ENCODE data around the gene MYO3B.

MYO3B gene

GRCh38 chr2:170339322-170339721 is 161.4 kb downstream of the MYO3B start:
- Histone ChIP-seq H3K9ac (ENCODE audit: low read length) (no peak overlapping the region), H4K20me1 (ENCODE audit: low read depth, low read length) (no peaks in the 10 kb centered on the region), H3F3A (ENCODE audit: insufficient read depth) (no peaks in the 10 kb centered on the region), H3K9me2 (replicated peaks; ENCODE audit: insufficient read depth, low read length) (no peaks in the 10 kb centered on the region), H3K36me3 (ENCODE audit: low read length) (no peaks in the 10 kb centered on the region), H3K4me3 (ENCODE audit: insufficient read depth, low read length, poor library complexity, severe bottlenecking) (no peak overlapping the region), H3K79me2 (ENCODE audit: insufficient read depth, low read length) (no peaks in the 10 kb centered on the region), H3K4me2 (ENCODE audit: low read depth, low read length, poor library complexity, severe bottlenecking) (no peak overlapping the region), H3K9me3 (ENCODE audit: insufficient read depth, low read length) (no peaks in the 10 kb centered on the region), H3K27ac (ENCODE audit: low read depth, low read length) (no peak overlapping the region), H2AFZ (ENCODE audit: low read depth, low read length, severe bottlenecking) (no peak overlapping the region), H3K27me3 (ENCODE audit: low read length) (no peaks in the 10 kb centered on the region)
- TF ChIP-seq CTCF (IDR thresholded peaks at IDR 0.05; ENCODE audit: insufficient read depth, low read length, poor library complexity, severe bottlenecking) (no peak), EZH2phosphoT487 (conservative IDR thresholded peaks at IDR 0.05; ENCODE audit: low read length) (no peak)

- H3K4me3 ChIP-seq (ENCODE audit: insufficient read depth, low read length, poor library complexity, severe bottlenecking): no peak overlapping the region
- no peaks in the 10 kb centered on the region for H3K36me3 ChIP-seq (ENCODE audit: low read length)
- no peaks in the 10 kb centered on the region for H3K79me2 ChIP-seq (ENCODE audit: insufficient read depth, low read length)
- H3K27me3 ChIP-seq (ENCODE audit: low read length): no peaks in the 10 kb centered on the region
- no peaks in the 10 kb centered on the region for H3F3A ChIP-seq (ENCODE audit: insufficient read depth)
- H4K20me1 ChIP-seq (ENCODE audit: low read depth, low read length): no peaks in the 10 kb centered on the region
- no peak overlapping the region for H2AFZ ChIP-seq (ENCODE audit: low read depth, low read length, severe bottlenecking)
- no peak for TF ChIP-seq CTCF (IDR thresholded peaks at IDR 0.05; ENCODE audit: insufficient read depth, low read length, poor library complexity, severe bottlenecking)
- TF ChIP-seq EZH2phosphoT487 (conservative IDR thresholded peaks at IDR 0.05; ENCODE audit: low read length): no peak
- H3K9me2 ChIP-seq (replicated peaks; ENCODE audit: insufficient read depth, low read length): no peaks in the 10 kb centered on the region
- no peak overlapping the region for H3K27ac ChIP-seq (ENCODE audit: low read depth, low read length)
- no peak overlapping the region for H3K4me2 ChIP-seq (ENCODE audit: low read depth, low read length, poor library complexity, severe bottlenecking)
- H3K9me3 ChIP-seq (ENCODE audit: insufficient read depth, low read length): no peaks in the 10 kb centered on the region
- no peak overlapping the region for H3K9ac ChIP-seq (ENCODE audit: low read length)
Measured at GRCh38 chr2:170339750-170340692, 162.1 kb downstream of the MYO3B start.

GRCh38 chr2:170340693-170341068 is 162.7 kb downstream of the MYO3B start:
- no peaks in the 10 kb centered on the region for H3K36me3 ChIP-seq (ENCODE audit: low read length)
- H2AFZ ChIP-seq (ENCODE audit: low read depth, low read length, severe bottlenecking): no peak overlapping the region
- no peak overlapping the region for H3K4me2 ChIP-seq (ENCODE audit: low read depth, low read length, poor library complexity, severe bottlenecking)
- H4K20me1 ChIP-seq (ENCODE audit: low read depth, low read length): no peaks in the 10 kb centered on the region
- no peak overlapping the region for H3K4me3 ChIP-seq (ENCODE audit: insufficient read depth, low read length, poor library complexity, severe bottlenecking)
- H3K9ac ChIP-seq (ENCODE audit: low read length): no peak overlapping the region
- H3K27ac ChIP-seq (ENCODE audit: low read depth, low read length): no peak overlapping the region
- no peaks in the 10 kb centered on the region for H3K79me2 ChIP-seq (ENCODE audit: insufficient read depth, low read length)
- H3K9me2 ChIP-seq (replicated peaks; ENCODE audit: insufficient read depth, low read length): no peaks in the 10 kb centered on the region
- no peaks in the 10 kb centered on the region for H3F3A ChIP-seq (ENCODE audit: insufficient read depth)
- TF ChIP-seq EZH2phosphoT487 (conservative IDR thresholded peaks at IDR 0.05; ENCODE audit: low read length) (no peak), CTCF (IDR thresholded peaks at IDR 0.05; ENCODE audit: insufficient read depth, low read length, poor library complexity, severe bottlenecking) (no peak)
- H3K27me3 ChIP-seq (ENCODE audit: low read length): no peaks in the 10 kb centered on the region
- H3K9me3 ChIP-seq (ENCODE audit: insufficient read depth, low read length): no peaks in the 10 kb centered on the region

Measured in SU-DHL-6 (cell line).